H9 (cell line): ENCODE data around the gene ANO6. TPM values are rescaled to one million over a fixed set of nuclear protein-coding genes. Genes with fewer than 3 reads are reported as not detected.

ENCODE experiments used
- DNase-seq: peaks from one replicate; pipeline ENCODE4 v3.0.0-alpha.2; 2017
- H2AFZ ChIP-seq: one replicate; pipeline ENCODE4 v1.6.1; 2013; ENCODE audit warnings: mild to moderate bottlenecking, low read length, control low read depth, moderate library complexity
- H2AK5ac ChIP-seq: 2 replicates; pipeline ENCODE4 v1.6.1; 2013; ENCODE audit warnings: low read length, control low read depth, mixed read lengths; ENCODE audit not compliant: insufficient read length
- H2BK120ac ChIP-seq: one replicate; pipeline ENCODE4 v1.6.1; 2013; ENCODE audit warnings: low read depth, mild to moderate bottlenecking, low read length, control low read depth, inconsistent platforms; ENCODE audit not compliant: poor library complexity, severe bottlenecking
- H2BK12ac ChIP-seq: 2 replicates; pipeline ENCODE4 v1.6.1; 2013; ENCODE audit warnings: low read length, control low read depth, mixed read lengths, low read depth; ENCODE audit not compliant: insufficient read length
- H2BK15ac ChIP-seq: 2 replicates; pipeline ENCODE4 v1.6.1; 2013; ENCODE audit warnings: low read depth, low read length, control low read depth
- H2BK20ac ChIP-seq: one replicate; pipeline ENCODE4 v1.6.1; 2013; ENCODE audit warnings: low read depth, mild to moderate bottlenecking, low read length, control low read depth, inconsistent platforms; ENCODE audit not compliant: poor library complexity, severe bottlenecking
- H2BK5ac ChIP-seq: 2 replicates; pipeline ENCODE4 v1.6.1; 2013; ENCODE audit warnings: low read length, control low read depth, mixed read lengths; ENCODE audit not compliant: insufficient read length
- H3K14ac ChIP-seq: 2 replicates; pipeline ENCODE4 v1.6.1; 2013; ENCODE audit warnings: low read length, control low read depth; ENCODE audit not compliant: insufficient read depth
- H3K18ac ChIP-seq: 2 replicates; pipeline ENCODE4 v1.6.1; 2013; ENCODE audit warnings: low read depth, mild to moderate bottlenecking, mixed read lengths, low read length, control low read depth; ENCODE audit not compliant: insufficient read length
- H3K23ac ChIP-seq: 2 replicates; pipeline ENCODE4 v1.6.1; 2013; ENCODE audit warnings: low read length, control low read depth, mixed read lengths, low read depth; ENCODE audit not compliant: insufficient read length
- H3K23me2 ChIP-seq: 2 replicates; pipeline ENCODE4 v1.6.1; 2013; ENCODE audit warnings: low read depth, mild to moderate bottlenecking, mixed read lengths, low read length, control low read depth; ENCODE audit not compliant: insufficient read length, poor library complexity, severe bottlenecking
- H3K27ac ChIP-seq: 2 replicates; pipeline ENCODE4 v1.5.1; 2013; ENCODE audit warnings: low read length, control low read depth, mixed read lengths, low read depth; ENCODE audit not compliant: insufficient read length
- H3K27me3 ChIP-seq: 2 replicates; pipeline ENCODE4 v1.6.1; 2013; ENCODE audit warnings: low read length, control low read depth, inconsistent platforms; ENCODE audit not compliant: insufficient read depth
- H3K4ac ChIP-seq: 2 replicates; pipeline ENCODE4 v1.6.1; 2013; ENCODE audit warnings: low read depth, mild to moderate bottlenecking, control low read depth, inconsistent platforms, low read length, moderate library complexity
- H3K4me1 ChIP-seq: 2 replicates; pipeline ENCODE4 v1.6.1; 2013; ENCODE audit warnings: low read length, control low read depth, inconsistent platforms; ENCODE audit not compliant: insufficient read depth
- H3K4me2 ChIP-seq: 2 replicates; pipeline ENCODE4 v1.6.1; 2013; ENCODE audit warnings: low read length, control low read depth, mixed read lengths; ENCODE audit not compliant: insufficient read length, insufficient read depth
- H3K56ac ChIP-seq: 2 replicates; pipeline ENCODE4 v1.6.1; 2013; ENCODE audit warnings: low read depth, mild to moderate bottlenecking, mixed read lengths, low read length, control low read depth; ENCODE audit not compliant: insufficient read length
- H3K79me1 ChIP-seq: 2 replicates; pipeline ENCODE4 v1.6.1; 2013; ENCODE audit warnings: low read depth, mild to moderate bottlenecking, moderate library complexity, low read length, control low read depth, inconsistent platforms; ENCODE audit not compliant: insufficient read depth, poor library complexity, severe bottlenecking
- H3K79me2 ChIP-seq: 2 replicates; pipeline ENCODE4 v1.6.1; 2013; ENCODE audit warnings: low read length, control low read depth, inconsistent platforms; ENCODE audit not compliant: insufficient read depth
- H3K9ac ChIP-seq: 2 replicates; pipeline ENCODE4 v1.6.1; 2013; ENCODE audit warnings: low read length, control low read depth, mixed read lengths; ENCODE audit not compliant: insufficient read length; ENCODE audit errors: extremely low read depth
- H3K9me3 ChIP-seq: one replicate; pipeline ENCODE4 v1.6.1; 2013; ENCODE audit warnings: low read depth, low read length, inconsistent platforms; ENCODE audit not compliant: control insufficient read depth
- H3T11ph ChIP-seq: one replicate; pipeline ENCODE4 v1.6.1; 2013; ENCODE audit warnings: mild to moderate bottlenecking, low read length, control low read depth, inconsistent platforms
- H4K20me1 ChIP-seq: one replicate; pipeline ENCODE4 v1.6.1; 2013; ENCODE audit not compliant: control insufficient read depth, insufficient read length, insufficient read depth
- H4K5ac ChIP-seq: 2 replicates; pipeline ENCODE4 v1.6.1; 2013; ENCODE audit warnings: low read depth, mild to moderate bottlenecking, mixed read lengths, low read length, control low read depth; ENCODE audit not compliant: insufficient read length
- H4K8ac ChIP-seq: replicated peaks from 2 replicates; pipeline ENCODE4 v1.6.1; 2013; ENCODE audit warnings: low read length, control low read depth, mixed read lengths, low read depth; ENCODE audit not compliant: insufficient read length
- H4K91ac ChIP-seq: 2 replicates; pipeline ENCODE4 v1.6.1; 2013; ENCODE audit warnings: low read depth, mild to moderate bottlenecking, moderate library complexity, mixed read lengths, low read length, control low read depth; ENCODE audit not compliant: insufficient read length
- H3K27ac Mint-ChIP-seq, 3 experiments: 2 replicates in 2 of 3; 3 replicates in 1 of 3; pipeline ENCODE4 v1.8.0; 2020 to 2021; ENCODE audit warnings: mixed read lengths in 3 of 3, mild to moderate bottlenecking in 1 of 3, moderate library complexity in 1 of 3
- H3K27me3 Mint-ChIP-seq: 2 replicates; pipeline ENCODE4 v1.8.0; 2021; ENCODE audit warnings: low read depth, mild to moderate bottlenecking, moderate library complexity, mixed read lengths
- H3K36me3 Mint-ChIP-seq, 3 experiments: 2 replicates in 2 of 3; 3 replicates in 1 of 3; pipeline ENCODE4 v1.8.0; 2020 to 2021; ENCODE audit warnings: low read depth in 3 of 3, mixed read lengths in 3 of 3; ENCODE audit not compliant: insufficient read depth in 1 of 3
- H3K4me1 Mint-ChIP-seq, 2 experiments: 2 replicates each; pipeline ENCODE4 v1.8.0; 2020; ENCODE audit warnings: mixed read lengths in 2 of 2
- H3K4me3 Mint-ChIP-seq, 2 experiments: 2 replicates in 1 of 2; 3 replicates in 1 of 2; pipeline ENCODE4 v1.8.0; 2020 to 2021; ENCODE audit warnings: mild to moderate bottlenecking in 2 of 2, mixed read lengths in 2 of 2, moderate library complexity in 1 of 2
- H3K9me3 Mint-ChIP-seq, 2 experiments: 2 replicates in 1 of 2; 3 replicates in 1 of 2; pipeline ENCODE4 v1.8.0; 2020; ENCODE audit warnings: mild to moderate bottlenecking in 2 of 2, mixed read lengths in 2 of 2, moderate library complexity in 1 of 2
- WGBS: extraction: QIAGEN DNeasy Blood & Tissue Kit; methylation state at CpG from one replicate; pipeline ENCODE4 v1.1.7; 2013; ENCODE audit warnings: missing lambda C conversion rate, low lambda C conversion rate, mixed read lengths; ENCODE audit not compliant: insufficient read length; ENCODE audit errors: extremely low coverage; 5-methylcytosine and 5-hydroxymethylcytosine counted together
- total RNA-seq: library from RNA; stranded (reverse); gene quantifications from 2 replicates; pipeline ENCODE4 v1.2.1, GENCODE V29; 2021
- TF ChIP-seq, protein P1 (sequence below): fragments of 200-600 bp; sonication (generic); conservative IDR thresholded peaks from 3 replicates; pipeline ENCODE4 v1.8.0; 2021; ENCODE audit warnings: antibody characterized with exemption, mild to moderate bottlenecking

The ANO6 gene
- total RNA-seq, 1 experiment from 2014 or later = 24.3 TPM

DNA sequence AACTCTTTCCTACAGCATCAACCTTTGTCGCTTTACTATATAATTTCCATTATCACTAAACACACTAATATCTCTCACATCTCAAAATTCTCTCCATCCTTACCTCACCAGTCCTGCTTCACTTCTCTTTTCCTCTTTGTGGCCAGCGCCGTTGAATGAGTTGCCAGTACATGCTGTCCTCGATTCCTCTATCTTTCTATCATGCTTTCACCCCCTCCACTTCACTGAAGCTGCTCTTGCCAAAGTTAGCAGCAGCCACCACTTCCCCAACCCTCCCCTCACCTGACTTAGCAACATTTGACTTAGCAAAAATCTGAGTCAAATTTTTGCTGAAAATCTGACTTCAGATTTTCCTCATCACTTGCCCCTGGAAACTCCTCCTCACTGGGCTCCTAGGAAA, 210.4 kb downstream of the ANO6 start:
- TF ChIP-seq, protein P1, sequence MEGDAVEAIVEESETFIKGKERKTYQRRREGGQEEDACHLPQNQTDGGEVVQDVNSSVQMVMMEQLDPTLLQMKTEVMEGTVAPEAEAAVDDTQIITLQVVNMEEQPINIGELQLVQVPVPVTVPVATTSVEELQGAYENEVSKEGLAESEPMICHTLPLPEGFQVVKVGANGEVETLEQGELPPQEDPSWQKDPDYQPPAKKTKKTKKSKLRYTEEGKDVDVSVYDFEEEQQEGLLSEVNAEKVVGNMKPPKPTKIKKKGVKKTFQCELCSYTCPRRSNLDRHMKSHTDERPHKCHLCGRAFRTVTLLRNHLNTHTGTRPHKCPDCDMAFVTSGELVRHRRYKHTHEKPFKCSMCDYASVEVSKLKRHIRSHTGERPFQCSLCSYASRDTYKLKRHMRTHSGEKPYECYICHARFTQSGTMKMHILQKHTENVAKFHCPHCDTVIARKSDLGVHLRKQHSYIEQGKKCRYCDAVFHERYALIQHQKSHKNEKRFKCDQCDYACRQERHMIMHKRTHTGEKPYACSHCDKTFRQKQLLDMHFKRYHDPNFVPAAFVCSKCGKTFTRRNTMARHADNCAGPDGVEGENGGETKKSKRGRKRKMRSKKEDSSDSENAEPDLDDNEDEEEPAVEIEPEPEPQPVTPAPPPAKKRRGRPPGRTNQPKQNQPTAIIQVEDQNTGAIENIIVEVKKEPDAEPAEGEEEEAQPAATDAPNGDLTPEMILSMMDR = no peak
- Mint-ChIP-seq H3K4me1 (peaks cover 15 to 18% of the 10 kb centered on the region in 2 experiments), H3K27me3 (no peaks in the 10 kb centered on the region), H3K4me3 (no peak overlapping the region), H3K27ac (no peak overlapping the region; a peak in 2 of 7 replicates), H3K9me3 (no peaks in the 10 kb centered on the region), H3K36me3 (peaks cover 29 to 39% (median 29%) of the 10 kb centered on the region in 3 experiments)
- Histone ChIP-seq H3K4me1 (no peaks in the 10 kb centered on the region), H2BK120ac (no peak overlapping the region), H3K27me3 (no peaks in the 10 kb centered on the region), H4K91ac (no peak overlapping the region), H2BK12ac (no peak overlapping the region), H4K20me1 (no peaks in the 10 kb centered on the region), H3K27ac (no peak overlapping the region), H3K14ac (no peak overlapping the region), H3K79me1 (no peaks in the 10 kb centered on the region), H2BK15ac (no peak overlapping the region), H3K23me2 (no peaks in the 10 kb centered on the region), H4K8ac (no peak overlapping the region), H3K4me2 (no peak overlapping the region), H2AFZ (no peak overlapping the region), H3K23ac (no peak overlapping the region), H2BK20ac (no peak overlapping the region), H3K9me3 (no peaks in the 10 kb centered on the region), H3T11ph (no peak overlapping the region), H2BK5ac (no peak overlapping the region), H3K56ac (no peak overlapping the region), H3K9ac (no peak overlapping the region), H4K5ac (no peak overlapping the region), H3K18ac (no peak overlapping the region), H2AK5ac (no peak overlapping the region), H3K4ac (no peak overlapping the region), H3K79me2 (no peaks in the 10 kb centered on the region)
- DNase-seq = no peak
- WGBS = 100% methylated on average over 1 of the region's 4 CpGs
